ENCODE measurements around the gene ANKRD61.
"Not testable (repeated sequence)": the region's sequence is repeated elsewhere in the genome, so short reads cannot be mapped to it uniquely, and the experiment has no call there.

The ANKRD61 gene

GRCh38 chr7:6032167-6032566, 991 bp downstream of the ANKRD61 start:
- no peak for DNase-seq

DNA sequence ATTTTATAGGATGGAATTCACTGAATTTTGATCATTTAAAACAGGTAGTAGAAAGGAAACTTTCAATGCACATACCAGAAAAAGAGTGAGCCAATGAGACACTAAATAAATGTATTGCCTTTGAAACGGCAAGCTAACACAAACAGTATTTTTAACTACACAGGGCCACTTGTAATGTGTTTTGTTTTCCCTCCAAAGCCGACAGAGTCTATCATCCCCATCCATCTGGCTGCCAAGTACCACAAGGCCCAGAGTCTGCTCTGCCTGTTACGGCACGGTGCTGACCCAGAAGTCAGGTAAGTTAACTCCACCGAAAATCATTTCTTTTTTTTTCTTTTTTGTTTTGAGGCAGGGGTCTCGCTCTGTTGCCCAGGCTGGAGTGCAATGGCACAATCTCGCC, 1.5 kb downstream of the ANKRD61 start:
- no peak for DNase-seq

DNA sequence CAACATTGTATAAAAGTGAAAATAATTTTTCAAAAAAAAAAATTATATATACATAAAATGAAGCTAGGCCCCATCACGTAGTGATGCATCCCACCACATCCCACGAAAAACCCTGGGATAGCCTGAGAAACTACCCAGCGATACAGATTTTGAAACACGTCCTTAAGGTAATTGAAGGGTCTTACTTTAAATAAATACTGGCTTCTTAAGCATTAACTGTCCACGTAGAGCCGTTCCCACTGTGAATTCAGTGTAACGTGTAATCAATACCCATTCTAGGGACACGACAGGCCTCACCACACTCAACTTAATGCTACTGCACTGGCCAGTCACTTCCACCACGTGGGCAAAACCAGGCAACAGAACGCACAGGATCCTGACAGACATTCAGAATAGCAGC, 4.0 kb downstream of the ANKRD61 start:
- DNase-seq = no peak

GRCh38 chr7:6035686-6036085, 4.5 kb downstream of the ANKRD61 start:
- no peak for DNase-seq

DNA sequence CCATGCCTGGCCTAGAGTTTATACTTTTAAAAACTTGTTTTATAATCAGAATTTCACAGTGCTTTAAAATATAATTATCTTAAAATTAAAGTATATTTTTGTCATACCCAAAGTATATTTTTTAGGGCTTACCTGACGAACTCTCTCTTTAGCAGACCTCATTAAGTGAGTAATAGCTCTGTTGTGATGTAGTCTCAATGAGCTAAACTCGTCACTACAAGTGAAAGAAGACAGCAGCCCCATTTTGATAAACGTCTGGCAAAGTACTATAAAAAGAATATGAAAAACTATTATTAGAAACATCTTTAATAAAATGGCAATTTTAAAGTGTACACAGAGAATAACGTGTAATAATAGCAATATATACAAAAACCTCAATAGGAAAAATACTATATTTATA, 18.6 kb downstream of the ANKRD61 start:
- no peak for DNase-seq

- DNase-seq = not testable (repeated sequence)
Measured at GRCh38 chr7:6051185-6051584, 20.0 kb downstream of the ANKRD61 start.

DNA sequence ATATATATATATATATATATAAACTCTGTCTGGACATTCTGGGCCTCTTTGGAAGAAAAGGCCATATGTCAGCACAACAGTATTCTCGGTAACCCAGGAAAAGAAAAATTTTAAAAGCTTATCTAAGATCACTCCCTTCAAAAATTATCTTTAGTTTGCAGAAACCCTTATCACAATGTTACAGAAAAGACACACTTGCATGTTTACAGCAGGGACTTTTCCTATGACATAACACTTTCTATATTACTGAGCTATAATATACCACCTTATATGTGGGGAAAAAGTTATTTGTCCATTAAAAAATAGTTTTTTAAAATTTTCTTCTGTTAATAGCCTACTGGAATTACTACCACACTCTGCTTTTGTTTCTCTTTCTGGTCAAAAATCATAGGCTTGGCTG, 25.4 kb downstream of the ANKRD61 start:
- DNase-seq = no peak

- no peak for DNase-seq
Measured at GRCh38 chr7:6057316-6058129, 26.3 kb downstream of the ANKRD61 start.

DNA sequence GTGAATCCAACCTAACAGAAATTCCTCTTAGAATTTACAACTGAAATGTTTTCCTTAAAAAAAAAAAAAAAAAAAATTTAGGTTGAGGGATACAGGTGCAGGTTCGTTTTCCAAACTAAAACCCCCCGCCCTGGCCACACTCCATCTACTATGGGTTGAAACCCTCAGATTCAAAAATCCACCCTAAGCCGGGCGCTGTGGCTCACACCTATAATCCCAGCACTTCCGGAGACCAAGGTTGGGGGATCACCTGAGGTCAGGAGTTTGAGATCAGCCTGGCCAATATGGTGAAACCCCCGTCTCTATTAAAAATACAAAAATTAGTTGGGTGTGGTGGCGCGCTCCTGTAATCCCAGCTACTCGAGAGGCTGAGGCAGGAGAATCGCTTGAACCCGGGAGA, 28.8 kb downstream of the ANKRD61 start:
- DNase-seq = not testable (repeated sequence)

- no peak for DNase-seq
Measured at GRCh38 chr7:6071406-6071805, 40.2 kb downstream of the ANKRD61 start.

GRCh38 chr7:6074612-6075380, 43.6 kb downstream of the ANKRD61 start:
- DNase-seq = no peak

DNA sequence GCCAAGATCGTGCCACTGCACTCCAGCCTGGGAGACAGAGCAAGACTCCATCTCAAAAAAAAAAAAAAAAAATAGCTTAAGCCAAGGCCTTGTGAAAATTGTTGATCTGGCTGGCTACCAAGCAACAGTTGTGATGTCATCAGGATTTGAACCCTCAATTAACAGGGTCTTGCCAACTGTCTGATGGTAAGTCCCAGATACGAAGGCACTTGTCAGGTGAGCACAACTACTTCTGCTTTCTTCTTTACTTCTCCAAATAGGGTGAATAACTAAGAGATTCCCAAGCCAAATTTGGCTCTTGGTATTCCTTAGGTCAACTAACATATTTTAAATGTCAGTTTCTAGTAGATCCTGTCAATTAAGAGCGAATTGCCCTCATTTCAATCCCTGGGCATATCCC, 47.4 kb downstream of the ANKRD61 start:
- DNase-seq = no peak

GRCh38 chr7:6083047-6083446, 51.9 kb downstream of the ANKRD61 start:
- not testable (repeated sequence) for DNase-seq

Data from NK-92 treated with Interleukin-12 subunit alpha and Interleukin-12 subunit beta, amount 100 ng/mL, for 24 hours (cell line).